HL-60/S4 treated with phorbol 12-myristate 13-acetate at 8.2 ng/mL for 4 days and 3 days (cell line): ENCODE results near the gene MYBPHL.

Source experiments
- in situ Hi-C: fragments of 300-500 bp; cut with MboI; formaldehyde crosslinking; loops from 2 replicates; pipeline ENCODE4 v1.15.0; 2022; ENCODE audit warnings: low sequenced_read_pairs

MYBPHL gene

GRCh38 chr1:109266965-109267364 lies 39.8 kb downstream of the MYBPHL start:
- in situ Hi-C loops: loop anchor here (10.0 kb wide), 2 partner anchors 128 to 268 kb away; partner anchors contain the start of genes GPR61 and SORT1

- in situ Hi-C loops: loop anchor here (10.0 kb wide), 2 partner anchors 129 to 269 kb away; partner anchors contain the start of genes GPR61 and SORT1
Observed at GRCh38 chr1:109265741-109266330, 41.0 kb downstream of the MYBPHL start.

GRCh38 chr1:109265016-109265415 lies 41.8 kb downstream of the MYBPHL start:
- in situ Hi-C loops: loop anchor here (10.0 kb wide), 2 partner anchors 130 to 270 kb away; partner anchors contain the start of genes GPR61 and SORT1

- in situ Hi-C loops: loop anchor here (10.0 kb wide), 2 partner anchors 130 to 270 kb away; partner anchors contain the start of genes GPR61 and SORT1
Observed at GRCh38 chr1:109264379-109264755, 42.4 kb downstream of the MYBPHL start.

GRCh38 chr1:109263597-109264378 lies 43.0 kb downstream of the MYBPHL start:
- in situ Hi-C loops: loop anchor here (10.0 kb wide), 2 partner anchors 131 to 271 kb away; partner anchors contain the start of genes GPR61 and SORT1

- in situ Hi-C loops: loop anchor here (10.0 kb wide), 2 partner anchors 132 to 272 kb away; partner anchors contain the start of genes GPR61 and SORT1
Observed at GRCh38 chr1:109263234-109263596, 43.6 kb downstream of the MYBPHL start.

- in situ Hi-C loops: loop anchor here (10.0 kb wide), 2 partner anchors 132 to 272 kb away; partner anchors contain the start of genes GPR61 and SORT1
Observed at GRCh38 chr1:109262231-109263055, 44.4 kb downstream of the MYBPHL start.

- in situ Hi-C loops: loop anchor here (10.0 kb wide), 2 partner anchors 133 to 273 kb away; partner anchors contain the start of genes GPR61 and SORT1
Observed at GRCh38 chr1:109261578-109261977, 45.2 kb downstream of the MYBPHL start.

GRCh38 chr1:109261006-109261405 lies 45.8 kb downstream of the MYBPHL start:
- in situ Hi-C loops: loop anchor here (10.0 kb wide), 2 partner anchors 134 to 274 kb away; partner anchors contain the start of genes GPR61 and SORT1

GRCh38 chr1:109259674-109260557 lies 46.9 kb downstream of the MYBPHL start:
- in situ Hi-C loops: loop anchor here (10.0 kb wide), 2 partner anchors 135 to 275 kb away; partner anchors contain the start of genes GPR61 and SORT1

GRCh38 chr1:109258481-109259466 lies 48.0 kb downstream of the MYBPHL start:
- in situ Hi-C loops: no loop called here

GRCh38 chr1:109257682-109258421 lies 49.0 kb downstream of the MYBPHL start:
- in situ Hi-C loops: no loop called here

- in situ Hi-C loops: no loop called here
Observed at GRCh38 chr1:109256971-109257681, 49.7 kb downstream of the MYBPHL start.

- in situ Hi-C loops: no loop called here
Observed at GRCh38 chr1:109256085-109256484, 50.7 kb downstream of the MYBPHL start.

GRCh38 chr1:109255678-109256077 lies 51.1 kb downstream of the MYBPHL start:
- in situ Hi-C loops: no loop called here

GRCh38 chr1:109255097-109255651 lies 51.6 kb downstream of the MYBPHL start:
- in situ Hi-C loops: no loop called here

GRCh38 chr1:109254621-109255096 lies 52.2 kb downstream of the MYBPHL start:
- in situ Hi-C loops: no loop called here
